Activated CD4-positive, alpha-beta T cell treated with anti-CD3 and anti-CD28 coated beads, Interleukin-2, amount 50 U/mL, for 1 hour (primary cell): Measurements from ENCODE around the gene UBN1.

Experiments used
- DNase-seq: peaks from one replicate; pipeline ENCODE4 v3.0.0-alpha.2; 2020

The UBN1 gene

DNA sequence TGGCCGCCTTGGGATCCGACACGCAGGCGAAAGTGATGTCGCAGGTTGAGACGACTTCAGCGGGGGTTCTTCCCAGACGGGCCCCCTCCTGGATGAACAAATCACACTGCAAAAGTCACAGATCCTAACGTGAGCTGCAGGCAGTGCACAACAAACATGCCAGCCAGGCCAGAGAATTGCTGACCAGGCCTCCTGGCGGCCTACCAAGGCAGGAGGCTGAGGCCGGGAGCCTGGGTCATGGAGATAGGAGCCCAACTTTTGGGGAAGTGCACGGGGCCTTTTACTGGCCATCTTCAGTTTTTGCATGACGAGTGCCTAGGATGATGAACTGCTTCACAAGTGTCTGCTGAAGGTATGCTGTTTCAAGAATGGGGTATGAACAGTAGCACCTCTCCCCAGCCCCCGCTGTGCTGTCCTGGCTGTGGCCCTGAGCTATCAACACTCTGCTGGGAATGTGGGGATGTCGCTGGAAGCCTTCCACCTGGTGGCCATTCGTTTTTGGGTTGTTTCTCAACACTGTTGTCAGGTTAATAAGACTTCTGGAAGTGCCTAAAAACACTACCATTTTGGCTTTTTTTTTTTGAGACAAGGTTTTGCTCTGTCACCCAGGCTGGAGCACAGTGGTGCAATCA, 32.6 kb upstream of the UBN1 start:
- DNase-seq = no peak

DNA sequence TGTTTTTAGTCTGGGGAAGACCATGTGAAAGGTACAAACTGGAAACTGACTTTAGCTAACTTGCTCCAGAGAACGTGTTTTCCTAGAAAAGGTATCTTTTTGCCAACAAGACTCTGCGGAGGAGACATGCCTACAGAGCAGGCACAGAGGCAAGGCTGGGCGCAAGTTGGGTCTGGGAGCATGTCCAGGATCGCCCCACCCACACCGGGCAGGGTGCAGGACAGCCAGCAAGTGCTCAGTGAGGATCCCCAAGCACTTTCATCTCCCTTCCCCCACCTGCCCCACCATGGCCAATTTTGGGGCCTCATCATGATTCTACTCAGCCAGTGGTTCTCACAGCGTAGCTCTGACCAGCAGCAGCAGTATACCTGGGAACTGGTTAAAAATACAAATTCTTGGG, 26.6 kb upstream of the UBN1 start:
- no peak for DNase-seq

DNA sequence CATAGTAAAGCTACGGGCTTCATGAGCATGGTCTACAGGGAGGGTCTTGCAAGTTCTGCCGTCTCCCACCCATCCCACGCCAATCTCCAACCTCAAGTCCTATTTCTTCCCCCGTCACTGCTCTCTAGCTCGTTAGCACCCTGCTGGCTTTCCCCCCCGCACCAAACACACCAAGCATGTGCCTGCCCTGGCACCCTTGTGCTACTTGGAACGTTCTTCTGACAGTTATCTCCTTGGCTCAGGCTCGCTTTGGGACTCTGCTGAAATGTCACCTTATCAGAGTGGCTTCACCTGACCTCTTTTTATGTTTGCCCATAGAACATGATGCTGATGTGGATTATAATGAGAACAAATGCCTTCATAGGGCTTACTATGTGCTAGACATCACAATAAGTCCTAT, 22.1 kb upstream of the UBN1 start:
- no peak for DNase-seq

DNA sequence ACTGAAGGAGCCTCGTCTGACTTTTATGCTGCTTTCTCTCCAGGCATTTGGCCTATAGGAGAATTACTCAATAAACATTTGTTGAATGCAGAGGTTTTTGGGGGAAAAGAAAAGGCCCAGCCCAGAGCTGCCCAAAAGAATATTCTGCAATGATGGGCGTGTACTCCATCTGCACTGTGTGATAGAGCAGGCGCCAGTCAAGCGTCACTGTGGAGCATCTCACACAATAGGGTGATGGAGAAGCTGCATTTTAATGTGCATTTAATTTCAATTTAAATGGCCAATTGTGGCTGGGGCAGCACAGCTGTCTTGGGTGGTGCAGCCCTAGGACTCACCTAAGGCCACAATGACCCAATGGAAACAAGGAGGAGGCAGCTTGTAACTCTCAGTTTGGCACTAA, 20.8 kb upstream of the UBN1 start:
- DNase-seq = no peak

DNA sequence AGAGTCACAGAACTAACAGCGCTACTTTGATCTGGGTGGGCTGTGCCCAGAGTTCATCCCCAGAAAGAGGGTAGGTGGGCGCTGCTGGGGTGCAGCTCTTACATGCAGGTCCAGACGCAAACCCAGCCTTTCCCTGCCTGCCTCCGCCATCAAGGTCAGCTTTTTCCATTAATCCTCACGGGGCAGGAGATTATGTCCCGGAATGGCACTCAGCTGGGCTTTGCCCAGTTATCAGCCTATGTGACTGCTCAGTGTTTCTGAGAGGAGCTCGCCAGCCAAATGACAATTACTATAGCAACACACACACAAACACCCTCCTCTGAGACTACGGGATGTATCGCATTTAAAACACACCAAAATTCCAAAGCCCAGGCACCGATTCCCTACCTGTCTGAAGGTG, 20.3 kb upstream of the UBN1 start:
- no peak for DNase-seq

DNA sequence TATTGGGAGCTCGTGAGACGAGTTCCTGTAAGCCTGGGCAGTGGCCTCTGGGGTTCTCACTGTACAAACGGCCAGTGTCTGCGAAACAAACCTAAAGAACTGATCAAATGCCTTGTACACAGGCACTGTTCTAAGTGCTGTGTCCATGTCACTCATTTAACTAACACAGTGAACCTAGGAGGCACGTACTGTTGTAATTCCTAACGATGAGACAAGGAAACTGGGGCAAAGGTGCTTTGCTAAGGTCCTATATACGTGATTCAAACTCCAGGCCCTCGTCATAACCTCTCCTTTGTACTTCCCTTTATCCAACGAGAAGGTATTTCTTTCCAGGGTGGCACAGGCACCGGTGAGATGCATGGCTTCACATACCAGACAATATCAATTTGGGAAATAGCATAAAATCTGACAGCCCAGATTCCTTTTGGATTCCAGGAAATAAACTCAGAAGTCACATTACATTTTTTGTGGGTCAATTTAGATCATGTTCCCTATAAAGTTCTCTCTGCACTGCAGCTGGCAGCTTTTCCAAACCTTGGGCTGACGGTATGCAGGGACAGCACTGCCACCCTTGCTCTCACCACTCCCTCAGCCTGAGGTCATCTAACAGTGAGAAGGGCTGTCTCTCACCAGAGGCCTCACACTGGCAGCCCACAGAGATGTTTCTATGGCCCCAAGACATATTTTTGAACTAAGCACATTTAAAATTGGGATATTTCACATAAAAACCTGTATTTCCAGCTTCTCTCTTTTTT, 18.5 kb upstream of the UBN1 start:
- DNase-seq = no peak

DNA sequence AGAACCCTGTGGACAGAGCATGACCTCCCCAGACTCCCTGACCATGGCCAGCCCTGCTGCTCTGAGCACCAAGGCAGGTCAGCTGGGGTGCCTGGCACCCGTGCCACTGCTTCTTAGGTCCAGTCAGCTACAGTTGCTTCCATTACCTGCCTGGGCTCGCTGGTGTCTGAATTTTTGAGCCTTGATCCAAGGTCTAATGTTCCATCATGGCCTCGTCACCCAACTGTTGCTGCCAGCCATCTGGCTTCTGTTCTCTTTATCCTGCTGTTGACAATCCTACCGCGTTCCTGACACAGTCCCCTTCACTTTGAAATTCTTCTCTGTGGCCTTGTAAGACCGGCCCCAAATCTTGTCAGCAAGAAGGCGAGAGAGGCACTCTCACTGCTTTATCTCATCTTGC, 16.9 kb upstream of the UBN1 start:
- no peak for DNase-seq

DNA sequence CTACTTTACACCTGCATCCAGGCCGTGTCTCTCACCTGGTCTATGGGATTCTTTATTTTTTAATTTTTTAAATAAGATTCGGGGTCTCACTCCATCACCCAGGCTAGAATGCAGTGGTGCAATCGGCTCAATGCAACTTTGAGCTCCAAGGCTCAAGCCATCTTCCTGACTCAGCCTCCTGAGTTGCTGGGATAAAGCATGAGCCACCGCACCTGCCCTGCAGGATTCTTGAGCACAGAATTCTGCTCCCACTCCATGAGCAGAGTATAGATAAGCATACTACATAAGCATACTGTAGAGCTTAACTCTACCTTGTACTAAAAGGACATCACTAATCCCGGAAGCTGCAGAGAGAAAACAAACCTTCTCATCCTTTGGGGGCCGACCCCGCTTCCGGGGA, 15.7 kb upstream of the UBN1 start:
- no peak for DNase-seq

DNA sequence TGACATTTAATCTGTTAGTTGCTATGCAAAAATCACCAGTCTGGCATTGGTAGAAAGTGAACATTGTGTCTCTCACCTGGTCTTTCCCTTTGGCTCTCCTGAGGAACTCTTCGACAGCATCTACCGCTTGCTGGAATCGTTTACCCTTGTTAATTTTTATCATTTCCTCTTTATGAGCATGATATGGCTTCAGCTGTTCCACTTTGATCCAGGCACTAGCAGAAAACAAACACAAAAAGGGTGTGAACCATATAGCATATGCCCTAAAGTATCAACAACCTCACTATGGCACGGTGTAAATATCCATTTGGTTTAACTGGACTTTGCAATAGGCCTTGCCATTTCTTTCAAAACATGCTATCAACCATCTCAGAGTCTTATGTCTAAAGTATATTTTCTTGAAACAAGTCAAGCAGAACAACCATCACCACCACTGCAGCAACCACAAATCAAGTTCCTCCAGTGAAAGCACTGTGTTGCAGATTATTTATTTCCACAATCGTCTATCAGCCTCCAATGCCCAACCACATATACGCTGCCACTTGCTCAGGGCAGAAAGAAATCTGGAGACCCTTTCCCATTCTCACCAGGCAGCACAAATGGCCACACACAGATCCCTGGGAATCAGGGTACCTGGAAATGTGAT, 14.5 kb upstream of the UBN1 start:
- no peak for DNase-seq

DNA sequence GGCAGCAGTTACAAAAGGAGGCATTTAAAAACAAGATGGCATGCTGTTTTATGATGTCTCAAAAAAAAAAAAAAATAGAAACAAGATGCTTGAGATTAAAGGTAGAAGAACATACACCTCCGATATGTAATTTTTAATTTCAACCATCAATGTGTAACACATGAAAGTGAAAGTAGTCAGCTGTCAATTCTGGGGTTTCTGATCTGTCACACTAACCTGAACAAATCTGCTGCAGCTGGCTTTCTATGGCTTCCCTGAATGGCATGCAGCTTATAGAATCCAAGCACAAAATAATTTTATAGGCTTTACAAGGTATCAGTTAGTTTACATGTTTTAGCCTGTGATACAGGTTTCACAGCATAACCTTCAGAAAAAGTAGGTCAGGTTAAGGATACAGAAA, 13.7 kb upstream of the UBN1 start:
- DNase-seq = no peak

DNA sequence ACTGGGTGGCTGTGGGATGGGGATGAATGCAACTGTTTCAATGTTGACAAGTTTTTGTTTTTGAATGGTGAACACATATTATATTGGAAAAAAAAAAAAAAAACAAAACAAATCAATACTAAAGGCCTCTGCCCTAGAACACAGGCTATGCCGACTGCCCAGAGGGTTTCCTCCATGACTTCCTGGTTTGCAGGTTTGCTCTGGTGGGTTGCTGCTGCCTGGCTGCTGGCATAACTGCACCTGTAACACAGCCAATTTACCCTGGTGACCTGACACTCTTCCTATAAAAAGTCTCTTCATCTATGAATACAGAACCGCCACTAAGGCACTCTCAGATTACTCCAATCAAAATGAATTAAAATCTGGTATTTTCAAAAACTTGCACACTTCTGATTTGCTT, 10.6 kb upstream of the UBN1 start:
- DNase-seq = no peak

DNA sequence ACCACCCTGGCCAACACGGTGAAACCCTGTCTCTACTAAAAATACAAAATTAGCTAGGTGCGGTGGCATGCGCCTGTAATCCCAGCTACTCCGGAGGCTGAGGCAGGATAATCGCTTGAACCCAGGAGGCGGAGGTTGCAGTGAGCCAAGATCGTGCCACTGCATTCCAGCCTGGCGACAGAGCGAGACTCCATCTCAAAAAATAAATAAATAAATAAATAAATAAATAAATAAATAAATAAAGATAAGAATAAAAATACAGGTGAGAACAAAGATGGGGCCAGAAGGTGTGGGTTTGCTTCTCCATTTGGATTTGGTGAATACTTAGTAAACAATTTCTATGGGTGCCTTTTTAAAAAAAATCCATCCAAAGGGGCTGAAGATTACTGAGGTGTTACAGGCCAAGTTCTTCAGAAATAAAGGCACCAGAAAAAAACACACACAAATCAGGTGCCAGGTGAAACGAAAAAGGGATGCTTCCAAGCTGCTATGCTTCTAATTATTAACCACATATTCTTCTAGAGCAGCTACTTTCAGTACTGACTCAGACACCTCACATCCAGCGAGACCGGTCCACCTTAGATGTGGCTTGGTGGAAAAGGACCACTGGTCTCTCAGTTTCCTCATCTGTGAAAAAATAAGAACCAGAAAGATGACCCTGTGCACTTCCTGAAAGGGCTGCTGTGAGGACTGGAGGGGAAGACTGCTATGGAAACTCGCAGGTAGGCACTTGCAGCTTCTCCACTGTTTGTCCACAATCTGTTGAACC, 9.4 kb upstream of the UBN1 start:
- DNase-seq = no peak

DNA sequence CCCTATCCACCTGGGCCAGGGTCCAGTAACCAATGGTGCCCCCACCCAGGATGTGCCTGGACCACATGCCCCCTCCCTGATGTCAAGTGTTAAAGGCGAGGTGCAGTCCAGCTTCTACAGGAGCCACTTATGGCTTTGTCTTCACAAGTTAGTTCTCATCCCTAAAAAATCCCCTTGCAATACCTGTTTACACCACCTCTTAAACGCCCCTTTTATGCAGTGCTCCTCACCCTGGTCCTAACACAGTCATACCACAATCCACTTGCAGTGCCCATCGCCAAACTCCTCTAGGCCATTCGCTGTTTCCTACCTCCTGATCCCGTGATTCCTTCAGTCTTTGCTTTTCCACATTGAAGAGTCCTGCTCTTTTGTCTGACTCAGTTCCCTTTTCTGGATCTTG, 7.3 kb upstream of the UBN1 start:
- DNase-seq = no peak

DNA sequence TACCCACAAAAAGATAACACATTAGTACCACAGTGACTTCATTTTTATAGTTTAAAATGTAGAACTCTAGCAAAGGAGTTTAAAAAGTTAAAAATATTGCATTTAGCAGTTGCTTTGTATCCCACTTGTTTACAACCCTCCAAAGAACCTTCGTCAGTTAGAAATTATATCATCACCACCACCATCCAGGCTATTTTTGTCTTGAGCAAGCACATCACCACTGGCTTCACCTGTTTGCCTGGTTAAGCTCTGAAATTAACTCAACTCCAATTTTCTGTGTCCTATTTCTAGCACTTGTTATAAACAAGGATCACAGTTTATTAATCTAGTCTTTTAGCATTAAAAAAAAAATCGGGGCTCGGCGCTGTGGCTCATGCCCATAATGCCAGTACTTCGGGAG, 6.3 kb upstream of the UBN1 start:
- DNase-seq = no peak

DNA sequence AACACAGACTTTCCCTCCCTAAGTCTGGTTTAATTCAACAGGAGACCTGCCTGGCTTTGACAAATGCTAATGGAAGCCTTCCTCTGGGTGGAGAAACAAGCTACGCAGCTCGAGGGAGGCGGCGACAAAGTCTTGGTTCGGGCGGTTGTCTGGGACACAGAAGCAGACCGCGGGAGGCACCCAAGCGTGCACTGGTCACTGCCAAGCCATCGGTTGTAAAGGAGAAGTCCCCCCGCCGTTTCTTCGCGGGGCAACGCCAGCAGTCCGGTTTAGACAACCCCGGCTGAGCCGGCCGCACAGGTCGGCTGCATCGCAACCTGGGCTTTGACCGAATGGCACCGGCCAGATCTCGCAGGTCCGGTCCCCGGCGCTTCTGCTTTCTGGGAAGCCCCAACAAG, 779 bp upstream of the UBN1 start:
- DNase-seq = peak; percentile 26

DNA sequence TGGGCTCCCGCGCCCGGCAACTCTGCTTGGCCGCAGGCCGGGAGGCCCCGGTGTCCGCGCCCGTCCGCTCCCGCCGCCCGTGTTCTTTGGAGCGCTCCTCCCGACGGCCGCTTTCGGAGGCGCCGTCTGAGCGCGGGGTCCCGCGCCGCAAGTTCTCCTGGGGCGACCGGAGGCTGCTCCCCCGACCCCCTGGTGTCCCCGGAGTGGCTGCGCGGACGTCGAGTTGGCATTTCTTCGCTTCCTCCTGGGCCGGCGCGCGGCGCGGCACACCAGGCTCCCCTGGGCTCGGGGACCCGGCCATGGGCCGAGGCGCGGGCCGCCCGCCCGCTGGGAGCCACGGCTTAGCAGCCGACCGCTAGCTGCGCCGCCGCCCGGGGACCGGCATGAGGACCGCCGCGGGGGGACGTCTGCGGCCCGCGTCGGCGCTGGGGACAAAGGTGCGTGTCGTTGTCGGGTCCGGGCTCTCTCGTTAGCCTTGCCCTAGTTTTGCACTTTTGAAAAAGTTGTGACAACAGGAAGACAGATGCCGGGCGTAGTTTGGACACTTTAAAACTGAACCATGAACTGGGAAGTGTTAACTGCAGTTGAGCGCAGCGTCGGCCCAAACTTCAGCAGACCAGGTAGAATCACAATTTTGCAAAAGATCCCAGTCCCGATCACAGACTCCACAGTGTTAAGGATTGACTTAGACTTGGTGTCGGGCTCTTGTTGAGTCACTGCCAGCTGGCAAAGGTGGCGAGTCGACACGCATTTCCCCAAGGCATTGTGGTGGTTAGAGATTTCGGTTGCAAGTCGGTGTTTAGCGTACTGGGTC, 700 bp downstream of the UBN1 start:
- DNase-seq = peak; percentile 31

DNA sequence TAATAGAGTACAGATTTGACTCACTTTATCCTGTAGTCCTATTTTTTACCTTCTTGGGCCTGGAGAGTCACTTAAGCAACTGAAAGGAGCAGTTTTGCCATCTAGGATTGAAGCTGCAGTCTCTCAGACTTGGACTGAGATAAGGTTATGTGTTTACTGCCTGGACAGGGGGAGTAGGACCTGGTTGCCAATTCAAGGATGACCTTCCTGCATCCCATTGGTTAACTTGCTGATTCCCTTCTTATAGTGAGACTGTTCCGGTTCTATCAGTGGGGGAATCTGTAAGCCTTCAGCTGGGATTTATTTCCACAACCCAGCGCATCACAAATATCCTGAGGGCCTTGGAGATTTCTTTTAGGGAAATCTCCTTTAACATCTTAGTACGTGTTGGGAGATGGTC, 2.9 kb downstream of the UBN1 start:
- DNase-seq = no peak

DNA sequence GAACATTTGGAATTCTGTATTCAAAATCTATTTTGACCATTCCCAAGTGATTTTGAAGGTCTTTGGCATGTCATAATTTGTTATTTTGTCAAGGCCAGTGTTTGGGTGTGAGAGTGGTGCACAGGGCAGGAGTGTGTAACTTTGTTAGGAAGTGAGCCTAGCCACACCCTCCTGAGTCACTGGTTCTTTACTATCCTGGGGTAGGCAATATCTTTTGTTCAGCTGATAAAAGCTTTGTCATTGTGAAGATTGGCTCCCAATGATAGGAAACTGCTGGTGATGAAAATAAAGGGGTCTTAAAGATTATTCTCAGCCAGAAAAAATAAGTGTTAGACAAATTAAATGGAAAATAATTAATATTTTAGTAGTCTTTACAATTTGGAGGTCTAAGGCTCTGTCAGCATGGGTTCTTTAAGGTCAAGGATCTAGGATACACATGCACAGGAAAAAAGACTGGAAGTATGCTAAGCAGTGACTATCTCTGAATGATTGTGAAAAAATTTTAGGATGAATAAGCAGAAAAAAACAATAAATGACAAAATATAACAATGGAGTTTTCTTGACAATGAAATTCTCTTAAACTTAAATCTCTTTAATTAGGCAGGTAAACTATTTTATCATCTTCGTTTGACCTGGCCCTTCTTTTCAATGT, 5.1 kb downstream of the UBN1 start:
- no peak for DNase-seq

DNA sequence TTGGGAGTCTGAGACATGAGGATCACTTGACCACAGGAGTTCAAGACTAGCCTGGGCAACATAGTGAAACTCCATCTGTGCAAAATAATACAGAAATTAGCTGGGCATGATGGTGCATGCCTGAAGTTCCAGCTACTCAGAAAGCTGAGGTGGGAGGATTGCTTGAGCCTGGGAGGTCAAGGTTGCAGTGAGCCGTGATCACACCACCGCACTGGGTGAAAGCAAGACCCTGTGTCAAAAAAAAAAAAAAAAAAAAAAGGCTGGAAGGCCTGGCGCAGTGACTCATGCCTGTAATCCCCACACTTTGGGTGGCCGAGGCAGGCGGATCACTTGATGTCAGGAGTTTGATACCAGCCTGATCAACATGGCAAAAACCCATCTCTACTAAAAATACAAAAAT, 8.1 kb downstream of the UBN1 start:
- no peak for DNase-seq

DNA sequence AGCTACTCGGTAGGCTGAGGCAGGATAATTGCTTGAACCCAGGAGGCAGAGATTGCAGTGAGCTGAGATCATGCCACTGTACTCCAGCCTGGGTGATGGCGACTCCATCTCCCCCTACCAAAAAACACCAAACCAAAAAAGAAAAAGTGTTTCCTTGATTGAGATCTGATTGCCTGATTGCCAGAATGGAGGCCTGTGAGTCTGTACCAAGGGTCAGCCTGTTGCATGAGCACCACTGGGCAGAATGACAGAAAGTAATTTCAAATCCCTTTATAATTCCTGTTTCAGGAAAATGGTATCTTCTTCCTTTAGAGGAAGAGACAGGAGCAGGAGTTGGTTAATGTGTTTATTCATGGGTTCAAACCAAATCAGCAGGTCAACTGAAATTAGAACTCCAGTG, 8.5 kb downstream of the UBN1 start:
- no peak for DNase-seq

DNA sequence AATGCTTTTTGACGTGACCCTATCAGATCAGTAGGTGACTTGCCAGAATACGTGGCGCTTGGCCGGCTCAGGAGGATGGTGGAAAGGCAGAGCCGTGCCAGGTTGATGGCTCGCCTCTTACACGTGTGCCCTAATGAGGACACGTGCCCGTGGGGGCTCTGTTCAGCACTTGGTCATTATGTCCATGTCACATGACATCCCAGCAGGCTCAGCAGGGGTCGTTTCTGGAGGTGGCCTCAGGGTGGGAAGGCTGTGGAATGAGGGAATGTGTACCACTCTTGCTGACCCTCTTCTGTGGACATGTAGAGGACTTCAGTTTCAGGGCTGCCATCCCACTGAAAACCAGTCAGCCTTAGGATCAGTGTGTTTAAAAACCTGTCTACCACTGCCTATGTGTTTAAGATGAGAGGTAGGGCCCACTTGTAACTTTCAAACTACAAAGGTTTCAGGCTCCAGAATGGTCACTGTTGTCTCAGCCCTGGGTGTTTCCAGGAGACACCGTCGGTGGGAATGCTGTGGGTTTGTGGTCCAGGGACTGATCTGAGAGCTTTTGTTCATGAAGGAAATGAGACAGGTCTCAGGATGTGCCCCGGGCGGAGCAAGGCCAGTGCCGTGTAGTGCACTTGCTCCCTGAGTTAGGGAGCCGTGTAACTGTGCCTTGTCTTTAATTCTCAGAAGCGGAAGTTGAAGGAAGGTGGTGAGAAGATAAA, 12.1 kb downstream of the UBN1 start:
- no peak for DNase-seq

DNA sequence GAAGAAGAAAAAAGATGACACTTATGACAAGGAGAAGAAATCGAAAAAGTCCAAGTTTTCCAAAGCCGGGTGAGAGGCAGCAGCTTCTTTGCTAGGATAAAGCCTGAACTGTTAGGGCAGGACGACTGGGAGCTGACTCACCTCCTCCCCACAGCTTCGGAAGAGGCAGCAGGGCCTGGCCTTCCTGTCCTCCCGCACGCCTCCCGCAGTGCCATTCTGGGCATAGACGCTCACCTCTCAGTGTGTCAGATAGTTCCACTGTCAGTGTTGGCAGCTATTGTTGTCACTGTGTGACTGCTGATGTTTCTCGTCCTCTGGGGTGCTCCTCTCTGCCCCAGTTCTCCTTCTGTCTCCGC, 12.6 kb downstream of the UBN1 start:
- no peak for DNase-seq
